ENCODE data around the gene DDAH2.
A peak's percentile ranks its signal among the peaks of the same experiment; 100 is the strongest.
"Not testable (repeated sequence)": the region's sequence is repeated elsewhere in the genome, so short reads cannot be mapped to it uniquely, and the experiment has no call there.

Gene DDAH2

DNA sequence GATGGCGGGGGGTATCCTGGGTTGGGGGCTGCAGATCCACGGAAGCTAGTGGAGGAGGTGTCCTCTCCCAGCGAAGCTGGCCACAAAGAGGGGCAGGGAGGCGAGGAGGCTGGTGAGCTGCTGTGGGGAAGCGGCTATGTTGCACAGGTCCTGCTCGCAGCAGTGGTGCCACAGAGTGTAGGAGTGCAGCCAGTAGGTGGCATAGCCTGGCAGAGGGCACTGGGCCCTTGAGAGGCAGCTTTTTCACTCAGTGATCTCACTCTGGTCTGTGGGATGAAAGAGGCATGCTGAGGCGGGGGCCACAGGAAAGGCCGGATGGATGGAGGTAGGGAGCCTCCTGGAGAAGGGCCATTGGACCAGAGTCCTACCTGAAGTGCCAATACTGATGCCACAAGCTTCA, 16.8 kb downstream of the DDAH2 start:
- no peak for DNase-seq

DNA sequence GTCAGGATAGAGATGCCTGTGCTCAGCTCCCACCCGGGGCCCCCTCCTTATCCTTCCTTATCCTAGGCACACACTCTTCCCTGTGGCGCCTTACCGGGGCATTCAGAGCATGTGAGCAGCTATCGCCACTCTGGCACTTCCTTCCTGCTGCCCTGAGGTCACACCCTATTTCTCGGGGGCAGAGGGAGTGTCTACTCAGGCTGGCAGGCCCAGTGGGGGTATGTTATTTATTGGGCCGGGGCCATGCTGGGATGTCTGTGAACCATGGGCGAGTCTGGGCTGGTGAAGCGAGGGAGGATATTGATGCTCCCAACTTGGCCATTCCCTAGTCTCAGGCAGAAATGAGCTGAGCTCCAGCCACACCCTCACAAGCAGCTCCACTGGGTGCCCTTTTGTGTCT, 17.9 kb downstream of the DDAH2 start:
- no peak for DNase-seq

DNA sequence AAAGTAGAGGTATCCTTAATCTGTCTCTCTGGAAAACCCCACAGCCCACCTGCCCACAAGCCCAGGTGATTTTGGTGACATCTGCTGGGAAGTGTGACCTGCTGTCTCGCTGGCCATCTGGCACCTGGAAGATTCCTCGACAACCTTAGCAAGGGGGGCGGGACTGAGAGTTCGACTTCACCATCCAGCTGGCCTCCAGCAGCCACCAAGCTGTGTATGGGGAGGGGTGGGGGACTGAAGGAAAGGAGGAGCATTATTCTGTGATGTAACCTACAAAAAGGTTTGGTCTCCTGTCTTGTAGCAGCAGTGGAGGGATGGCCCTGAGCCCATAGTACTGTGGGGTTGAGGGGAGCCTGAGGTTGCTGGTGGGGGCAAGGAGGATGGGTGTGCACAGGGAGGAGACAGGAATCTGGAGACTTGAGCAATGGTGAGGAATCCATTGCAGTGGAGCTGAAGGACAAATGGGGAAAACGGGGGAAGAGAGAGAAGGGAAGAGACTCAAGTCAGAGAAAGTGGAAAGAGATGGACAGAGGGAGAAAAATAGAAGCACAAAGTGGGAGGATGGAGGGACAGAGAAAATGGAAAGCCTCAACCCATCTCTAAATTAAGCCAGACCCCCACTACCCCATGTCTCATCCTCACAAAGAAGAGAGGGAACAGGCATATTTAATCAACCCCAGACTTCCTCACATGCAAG, 18.4 kb downstream of the DDAH2 start:
- DNase-seq = no peak

GRCh38 chr6:31709157-31709556, 19.9 kb downstream of the DDAH2 start:
- DNase-seq = not testable (repeated sequence)

DNA sequence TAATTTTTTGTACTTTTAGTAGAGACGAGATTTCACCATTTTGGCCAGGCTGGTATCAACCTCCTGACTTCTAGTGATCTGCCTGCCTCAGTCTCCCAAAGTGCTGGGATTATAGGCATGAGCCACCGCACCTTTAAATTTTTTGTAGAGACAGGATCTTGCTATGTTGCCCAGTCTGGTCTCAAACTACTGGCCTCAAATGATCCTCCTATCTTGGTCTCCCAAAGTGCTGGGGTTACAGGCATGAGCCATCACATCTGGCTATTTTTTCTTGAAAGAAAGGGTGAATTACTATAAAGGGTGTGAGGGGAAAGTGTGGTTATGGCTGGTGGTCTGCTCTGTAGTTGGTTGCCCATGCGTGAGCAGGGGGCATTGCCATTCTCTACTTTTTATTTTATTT, 20.9 kb downstream of the DDAH2 start:
- DNase-seq = no peak

DNA sequence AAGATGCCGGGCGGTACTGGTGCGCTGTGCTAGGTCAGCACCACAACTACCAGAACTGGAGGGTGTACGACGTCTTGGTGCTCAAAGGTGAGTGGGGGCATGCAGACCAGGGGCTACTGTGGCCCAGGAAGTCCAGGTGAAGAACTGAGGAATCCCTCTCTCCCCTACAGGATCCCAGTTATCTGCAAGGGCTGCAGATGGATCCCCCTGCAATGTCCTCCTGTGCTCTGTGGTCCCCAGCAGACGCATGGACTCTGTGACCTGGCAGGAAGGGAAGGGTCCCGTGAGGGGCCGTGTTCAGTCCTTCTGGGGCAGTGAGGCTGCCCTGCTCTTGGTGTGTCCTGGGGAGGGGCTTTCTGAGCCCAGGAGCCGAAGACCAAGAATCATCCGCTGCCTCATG, 21.4 kb downstream of the DDAH2 start:
- DNase-seq = no peak

- no peak for DNase-seq
Measured at GRCh38 chr6:31706599-31706998, 22.5 kb downstream of the DDAH2 start, which contains the start of gene LY6G6F. Gene LY6G6F, plus strand, starts transcription at chr6:31706866. Its CDS starts 41 bp downstream, at chr6:31706907.

DNA sequence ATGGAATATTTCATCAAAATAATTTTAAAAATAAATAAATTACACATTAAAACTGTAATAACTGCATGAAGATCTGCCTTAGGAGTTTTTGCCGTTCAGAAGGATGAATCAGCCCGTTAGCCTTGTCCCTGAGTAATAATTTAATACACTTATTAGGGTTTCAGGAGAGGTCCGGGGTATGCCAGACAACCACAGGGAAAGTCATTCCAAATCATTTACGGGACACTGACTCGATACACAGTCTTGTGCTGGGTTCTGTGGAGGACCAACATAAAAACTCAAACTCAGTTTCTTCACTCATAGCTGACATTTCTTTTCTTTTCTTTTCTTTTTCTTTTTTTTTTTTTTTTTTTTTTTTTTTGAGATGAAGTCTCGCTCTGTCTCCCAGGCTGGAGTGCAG, 23.2 kb downstream of the DDAH2 start:
- DNase-seq = no peak

DNA sequence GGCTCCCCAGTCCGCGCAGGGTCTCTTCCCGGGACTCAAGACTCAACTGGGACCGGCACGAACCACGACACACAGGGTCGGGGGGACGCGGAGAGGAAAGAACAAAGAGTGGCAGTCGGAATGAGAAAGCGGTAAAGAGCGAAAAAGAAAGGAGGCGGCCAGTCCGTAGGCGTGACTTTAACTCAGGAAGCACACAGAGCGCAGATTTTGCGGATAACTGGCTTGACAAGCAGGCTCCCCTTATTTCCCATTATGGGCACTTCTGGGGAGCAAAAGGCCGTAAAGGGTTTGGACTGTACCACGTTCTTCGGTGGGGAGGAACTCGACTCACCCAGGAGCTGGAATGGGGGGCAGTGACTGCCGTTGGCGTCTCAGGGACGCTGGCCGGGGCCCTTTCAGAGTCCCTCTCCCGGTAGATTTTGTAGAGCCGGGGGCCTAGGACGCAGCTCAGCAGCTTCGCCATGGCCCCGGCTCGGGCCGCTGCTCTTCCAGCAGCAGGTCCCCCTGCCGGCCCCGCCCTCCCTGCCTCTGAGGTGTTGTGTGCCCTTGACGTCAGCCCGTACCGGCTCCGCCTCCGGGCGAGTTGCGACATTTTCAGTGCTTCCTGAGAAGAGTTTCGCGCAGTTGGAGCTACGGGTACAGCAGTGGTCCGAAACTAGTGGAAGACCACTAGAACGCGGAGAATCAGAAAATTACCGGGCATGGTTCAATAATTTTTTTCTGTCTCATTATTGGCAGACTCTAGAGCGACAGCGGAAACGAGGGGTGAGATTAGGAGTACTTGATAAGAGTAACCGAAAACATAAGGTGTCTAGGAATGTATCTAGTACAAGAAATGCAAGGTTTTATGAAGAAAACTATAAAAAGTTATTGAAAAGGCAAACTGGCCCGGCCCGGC, 26.0 kb downstream of the DDAH2 start, which contains the start of gene ABHD16A:
Gene ABHD16A, minus strand, starts transcription at position 506 of the 898 bp plus-strand sequence. Its CDS starts 43 bp downstream, at position 463.
- peak; percentile 97 to 98 for DNase-seq

- DNase-seq = peak in 1 of 2 donors; percentile 46
Measured at GRCh38 chr6:31702405-31702818, 26.7 kb downstream of the DDAH2 start.

DNA sequence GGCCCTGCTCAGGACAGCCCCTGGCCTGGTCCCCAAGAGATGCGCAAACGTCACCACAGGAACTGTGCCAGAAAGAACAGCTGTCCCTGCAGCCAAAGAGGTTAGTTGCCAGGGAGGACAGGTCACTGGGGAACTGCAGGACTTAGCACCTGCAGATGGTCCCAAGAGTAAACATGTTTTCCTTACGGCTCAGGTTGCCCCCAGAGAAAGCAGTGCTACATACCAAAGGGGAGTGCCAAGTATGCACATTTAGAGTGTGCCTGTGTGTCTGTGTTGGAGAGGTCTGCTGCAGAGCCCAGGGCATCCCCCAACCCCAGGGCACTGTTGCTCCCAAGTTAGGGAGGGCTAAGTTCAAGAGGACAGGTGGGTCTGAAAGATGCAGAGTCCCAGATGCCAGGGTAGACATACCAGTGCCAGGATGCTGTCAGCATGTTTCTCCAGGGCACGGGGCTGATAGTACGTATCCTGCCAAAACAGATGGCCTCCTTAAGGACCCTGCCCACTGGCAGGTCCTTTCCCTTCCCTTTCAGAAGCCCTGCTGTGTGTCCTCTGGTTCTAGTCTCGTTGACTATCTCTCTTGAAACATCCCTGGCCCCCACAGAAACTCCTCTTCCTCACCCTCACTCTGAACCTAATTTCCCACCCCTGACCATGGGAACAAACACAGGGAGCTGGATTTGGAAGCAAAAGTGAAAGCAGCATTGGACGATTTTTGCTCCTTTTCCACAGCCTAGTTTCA, 27.3 kb downstream of the DDAH2 start:
- DNase-seq = no peak

DNA sequence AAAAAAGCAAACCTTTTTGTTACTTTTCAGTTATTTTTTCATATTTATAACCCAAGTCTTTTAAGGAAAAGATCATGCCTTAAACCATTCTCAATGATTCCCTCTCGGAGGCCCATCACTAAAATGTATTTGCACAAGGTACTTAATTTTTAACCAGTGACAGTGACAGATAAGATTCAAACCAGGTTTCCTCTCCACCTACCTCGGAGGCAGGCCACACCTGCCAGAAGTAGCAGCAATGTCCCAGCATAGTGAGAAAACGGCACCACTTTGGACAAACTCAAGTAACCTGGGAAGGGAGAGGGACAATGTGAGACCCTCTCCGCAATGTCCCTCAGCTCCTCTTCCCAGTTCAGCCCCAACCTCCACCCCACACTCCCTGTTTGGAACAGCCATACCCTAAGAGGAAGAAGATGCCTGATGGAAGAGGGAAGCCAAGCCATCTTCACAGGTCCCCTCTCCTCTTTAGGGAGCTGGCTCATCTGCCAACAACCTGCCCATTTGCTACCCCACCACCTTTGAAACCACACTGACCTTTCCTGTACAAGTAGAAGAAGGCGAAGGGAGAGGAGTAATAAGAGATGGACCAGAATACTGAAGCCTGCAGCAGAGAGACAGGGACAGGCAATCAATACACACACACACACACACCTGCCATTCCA, 28.2 kb downstream of the DDAH2 start:
- DNase-seq = no peak

GRCh38 chr6:31697555-31697954, 31.5 kb downstream of the DDAH2 start:
- DNase-seq = no peak

GRCh38 chr6:31693535-31693934, 35.6 kb downstream of the DDAH2 start:
- DNase-seq = no peak

GRCh38 chr6:31692886-31693285, 36.2 kb downstream of the DDAH2 start:
- no peak for DNase-seq

- no peak for DNase-seq
Measured at GRCh38 chr6:31692353-31692752, 36.7 kb downstream of the DDAH2 start.

- no peak for DNase-seq
Measured at GRCh38 chr6:31691564-31692108, 37.5 kb downstream of the DDAH2 start.

DNA sequence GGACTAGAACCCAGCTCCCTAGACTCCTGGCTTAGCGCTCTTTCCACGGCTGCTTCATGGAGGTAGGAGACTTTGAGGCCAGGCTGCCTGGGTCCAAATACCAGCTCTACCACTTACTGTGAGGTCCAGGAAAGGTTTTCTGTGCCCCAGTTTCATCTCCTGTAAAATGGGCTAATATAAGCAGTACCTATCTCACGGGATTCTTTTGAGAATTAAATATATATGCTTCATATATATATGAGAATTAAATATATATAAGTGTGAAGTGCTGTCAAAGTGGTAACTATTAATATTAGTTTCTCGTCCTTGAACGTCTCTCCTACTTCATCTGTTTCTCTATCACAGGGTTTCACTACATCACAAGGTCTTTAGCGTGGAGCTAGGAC, 38.0 kb downstream of the DDAH2 start:
- DNase-seq = no peak

DNA sequence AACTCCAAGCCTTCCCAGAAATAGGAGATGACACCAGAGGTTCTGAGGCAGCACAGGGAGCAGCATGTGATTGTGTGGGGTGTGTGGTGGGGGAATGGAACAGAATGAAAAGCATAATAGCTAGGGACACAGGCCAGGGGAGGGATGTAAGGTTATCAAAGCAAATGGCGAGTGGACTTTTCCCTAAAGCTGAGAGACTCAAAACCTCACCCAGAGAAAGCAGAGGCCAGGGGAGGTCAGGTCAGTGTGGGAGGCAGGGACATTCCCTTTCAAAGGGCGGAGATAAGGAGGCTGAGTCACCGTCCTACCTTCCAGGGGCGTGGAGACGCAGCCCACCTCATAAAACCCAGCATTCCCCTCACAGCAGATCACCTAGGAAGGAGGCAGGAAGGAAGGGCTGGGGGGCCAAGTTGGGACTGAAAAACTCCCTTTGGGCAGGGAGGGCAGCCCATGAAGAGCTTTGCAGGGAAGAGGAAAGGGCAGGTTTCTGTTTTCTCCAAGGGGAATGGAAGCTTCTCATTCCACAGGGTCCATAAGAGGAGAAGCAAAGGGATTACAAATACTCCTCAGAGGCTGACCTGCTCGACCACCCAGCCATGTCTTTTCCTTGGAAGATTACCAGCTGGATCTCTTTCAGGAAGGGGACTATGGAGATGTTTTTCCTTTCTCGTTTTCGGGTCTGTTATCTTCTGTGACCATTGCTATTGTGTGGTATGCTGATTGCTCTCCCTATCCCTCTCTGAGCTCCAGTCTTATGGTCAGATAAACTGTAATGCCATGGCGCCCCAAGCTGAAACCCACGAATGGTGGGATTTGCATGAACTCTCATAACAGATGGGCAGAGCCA, 38.6 kb downstream of the DDAH2 start:
- no peak for DNase-seq

GRCh38 chr6:31689249-31690110, 39.6 kb downstream of the DDAH2 start:
- DNase-seq = peak in 1 of 2 donors; percentile 22
